ENCODE data around the gene ABAT.
"Not testable (repeated sequence)": the region's sequence is repeated elsewhere in the genome, so short reads cannot be mapped to it uniquely, and the experiment has no call there.

Gene ABAT

GRCh38 chr16:8682551-8683259, 8.3 kb downstream of the ABAT start:
- DNase-seq, result no peak

DNA sequence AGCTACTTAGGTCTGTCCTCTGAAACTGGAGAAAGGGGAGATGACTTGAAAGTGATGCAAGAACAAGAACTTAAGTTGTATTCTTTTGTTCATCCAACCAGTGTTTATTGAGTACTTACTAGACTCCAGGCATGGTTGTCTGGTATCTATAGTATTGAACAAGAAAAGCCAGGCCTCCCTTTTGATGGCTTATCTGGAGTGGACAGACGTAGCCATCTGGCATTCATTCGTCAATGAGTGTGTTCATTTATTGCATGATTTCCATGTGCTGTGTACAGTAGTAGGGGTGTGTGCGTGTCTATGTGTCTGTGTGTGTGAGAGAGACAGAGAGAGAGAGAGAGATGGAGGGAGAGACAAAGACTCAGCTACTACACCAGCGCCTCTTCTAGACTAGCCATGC, 9.2 kb downstream of the ABAT start:
- no peak for DNase-seq

DNA sequence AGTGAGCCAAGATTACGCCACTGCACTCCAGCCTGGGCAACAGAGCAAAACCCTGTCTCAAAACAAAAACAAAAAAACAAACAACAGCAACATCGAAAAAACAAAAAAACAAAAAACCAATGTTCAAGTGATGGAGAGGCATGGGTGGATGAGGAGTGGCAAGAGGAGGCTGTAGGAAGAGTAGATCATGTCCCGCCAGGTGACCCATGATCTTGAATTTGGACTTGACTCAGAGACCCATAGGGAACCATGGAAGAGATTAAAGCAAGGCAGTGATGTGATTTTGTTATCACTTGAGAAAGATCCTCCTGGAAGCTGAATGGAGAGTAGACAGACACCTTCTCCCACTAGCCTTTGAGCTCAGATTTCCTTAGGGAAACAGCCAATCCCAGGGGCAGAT, 11.2 kb downstream of the ABAT start:
- no peak for DNase-seq

DNA sequence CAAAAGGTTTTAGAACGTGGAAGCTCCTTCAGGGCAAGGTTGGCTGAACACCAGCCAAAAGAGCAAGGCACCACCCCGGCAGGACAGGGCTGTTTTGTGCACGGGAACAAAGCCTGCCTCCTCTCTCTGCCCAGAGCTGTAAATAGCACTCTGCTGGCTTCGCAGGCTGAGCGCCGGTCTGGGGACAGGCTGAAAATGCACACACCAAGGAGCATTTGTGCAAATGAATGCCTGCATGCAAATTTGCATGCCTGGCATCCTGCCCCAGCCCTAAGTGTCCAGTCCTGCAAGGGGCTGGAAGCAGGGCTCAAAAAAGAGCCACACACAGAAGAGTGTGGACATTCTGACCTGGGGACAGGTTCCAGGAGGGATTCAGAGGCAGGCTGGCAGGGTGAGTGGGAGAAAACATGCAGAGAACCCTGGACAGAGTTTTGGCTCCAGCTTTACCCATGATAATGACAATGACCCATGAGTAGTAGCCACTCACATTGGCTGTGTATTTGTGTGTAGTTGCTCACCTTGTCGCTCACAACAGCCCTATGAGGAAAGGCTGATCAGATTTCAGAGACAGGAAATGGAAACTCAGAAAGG, 11.7 kb downstream of the ABAT start:
- DNase-seq, result peak; percentile 77

GRCh38 chr16:8686879-8687278, 12.5 kb downstream of the ABAT start:
- DNase-seq, result peak; percentile 77

GRCh38 chr16:8689686-8690085, 15.3 kb downstream of the ABAT start:
- DNase-seq, result no peak

DNA sequence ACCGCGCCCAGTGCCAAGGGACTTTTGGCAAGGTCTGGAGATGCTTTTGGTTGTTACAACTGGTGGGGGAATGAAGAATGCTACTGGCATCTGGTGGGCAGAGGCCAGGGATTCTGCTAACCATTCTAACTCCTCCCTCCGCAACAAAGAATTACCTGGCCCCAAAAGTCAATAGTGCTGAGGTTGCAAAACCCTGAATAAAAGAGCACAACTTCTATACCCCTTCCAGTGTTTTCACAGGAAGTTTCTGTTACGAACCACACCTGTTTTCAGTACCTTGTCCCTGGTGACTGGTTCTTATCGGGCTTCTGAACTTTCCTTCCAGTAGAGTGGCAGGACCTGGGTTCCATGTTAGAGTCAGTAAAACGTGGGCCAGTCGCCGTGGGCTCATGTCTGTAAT, 17.3 kb downstream of the ABAT start:
- DNase-seq, result no peak

DNA sequence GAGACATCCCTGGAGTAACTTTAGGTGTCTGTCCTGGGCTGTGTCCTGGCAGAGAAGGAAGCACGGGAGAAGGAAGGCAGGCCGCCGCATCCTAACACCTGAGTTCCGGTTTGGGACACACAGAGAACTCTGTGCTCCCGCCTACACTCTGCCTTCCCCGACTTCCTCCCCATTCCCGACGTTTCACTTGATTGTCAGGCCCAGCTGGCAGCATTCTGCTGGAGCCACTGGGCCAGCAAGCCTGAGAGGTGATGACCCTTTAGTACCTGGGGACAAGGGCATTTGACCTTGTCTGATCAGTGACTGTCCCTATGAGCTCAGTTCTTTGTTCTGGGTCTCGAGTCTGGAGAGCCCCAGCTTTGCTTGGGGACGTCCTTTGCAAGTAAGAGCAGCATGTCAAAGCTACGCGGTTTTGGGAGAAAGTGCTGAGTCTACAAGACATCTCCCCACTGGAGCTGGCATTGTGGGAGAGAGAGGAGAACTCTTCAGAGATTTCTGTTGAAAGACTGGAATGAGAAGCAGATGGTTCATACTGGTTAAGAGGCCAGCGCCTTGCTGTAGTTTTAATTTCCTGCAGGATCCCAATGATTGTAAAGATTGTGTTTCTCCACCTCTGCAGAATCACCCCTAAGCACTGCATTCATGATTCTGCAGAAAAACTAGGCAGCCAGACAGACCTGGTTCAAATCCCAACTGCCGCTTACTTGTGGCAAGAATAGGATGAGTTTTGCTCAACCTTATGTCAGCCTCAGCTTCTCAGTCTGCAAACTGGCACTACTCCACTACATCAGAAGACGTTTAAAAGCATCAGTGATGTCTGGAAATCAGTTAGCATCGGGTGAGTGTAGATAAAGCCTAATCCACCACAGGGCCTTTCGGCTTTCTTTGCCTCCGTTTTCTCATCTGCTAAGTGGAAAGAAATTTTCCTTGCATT, 20.6 kb downstream of the ABAT start:
- no peak for DNase-seq

DNA sequence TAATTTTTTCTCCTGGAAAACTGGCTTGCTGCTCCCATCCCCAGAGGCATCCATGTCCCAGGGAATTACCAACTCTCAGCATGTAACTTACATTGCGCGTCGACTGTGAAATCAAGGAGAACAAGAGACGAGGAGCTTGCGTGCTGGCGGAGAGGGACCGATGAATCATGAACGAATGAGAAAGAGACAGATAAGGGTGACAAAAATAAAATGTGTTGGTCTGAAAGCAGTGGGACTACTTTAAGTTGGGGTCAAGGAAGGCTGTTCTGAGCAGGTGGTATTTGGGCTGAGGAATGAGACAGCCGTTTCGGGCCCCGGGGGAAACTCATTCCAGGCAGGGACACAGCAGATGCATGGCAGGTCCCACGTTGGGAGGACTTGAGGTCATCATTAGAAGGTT, 22.5 kb downstream of the ABAT start:
- DNase-seq, result no peak

DNA sequence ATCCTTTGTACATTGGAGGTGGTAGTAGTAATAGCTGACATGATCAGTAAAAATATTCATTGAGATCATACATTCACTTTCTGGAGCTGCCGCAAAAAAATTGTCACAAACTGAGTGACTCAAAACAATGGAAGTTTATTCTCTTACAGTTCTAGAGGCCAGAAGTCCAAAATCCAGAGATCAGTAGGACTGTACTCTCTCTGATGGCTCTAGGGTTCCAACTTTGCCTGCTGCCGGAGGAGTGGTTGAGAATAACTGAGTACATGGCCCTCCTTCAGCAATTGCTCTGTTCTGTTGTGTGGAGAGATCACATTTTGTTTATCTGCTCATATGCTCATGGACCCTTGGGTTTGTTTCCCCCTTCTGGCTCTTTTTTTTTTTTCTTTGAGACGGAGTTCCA, 23.5 kb downstream of the ABAT start:
- no peak for DNase-seq

DNA sequence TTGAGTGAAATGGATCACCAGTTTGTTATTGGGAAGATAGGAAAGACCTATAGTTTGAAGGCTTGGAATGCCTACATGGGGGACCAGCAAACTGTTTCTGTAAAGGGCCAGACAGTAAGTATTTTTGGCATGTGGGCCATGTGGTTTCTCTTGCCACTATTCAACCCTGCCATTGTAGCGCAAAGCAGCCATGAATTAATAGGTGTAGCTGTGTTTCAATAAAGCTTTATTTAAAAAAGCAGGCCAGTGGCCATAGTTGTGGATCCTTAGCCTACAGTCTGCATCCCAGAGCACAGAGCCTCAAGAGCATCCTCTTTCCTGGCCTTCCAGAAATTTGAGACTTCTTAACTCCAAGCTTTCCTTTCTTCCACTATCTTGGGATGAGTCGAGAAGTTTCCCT, 29.3 kb downstream of the ABAT start:
- DNase-seq, result no peak

DNA sequence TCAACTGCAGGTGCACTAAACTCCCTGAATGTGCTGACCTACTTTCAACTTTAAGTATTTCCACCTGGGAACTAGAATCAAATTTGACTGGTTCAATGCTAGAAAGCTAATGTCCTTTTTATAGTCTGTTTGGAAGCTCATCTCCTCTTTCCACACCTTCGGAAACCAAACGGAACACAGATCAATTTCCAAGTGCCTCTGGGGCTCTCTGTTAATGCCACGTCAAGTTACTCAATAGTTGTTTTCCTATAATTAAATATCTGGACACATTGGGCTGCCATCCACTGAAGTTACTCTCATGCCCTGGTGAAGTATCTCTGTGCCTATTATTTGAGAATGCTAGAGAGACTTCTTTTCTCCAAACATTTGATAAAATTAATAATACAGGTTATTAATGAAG, 29.7 kb downstream of the ABAT start:
- DNase-seq, result no peak

GRCh38 chr16:8705100-8705822, 30.8 kb downstream of the ABAT start:
- DNase-seq, result not testable (repeated sequence)

- DNase-seq, result no peak
Measured at GRCh38 chr16:8708536-8708935, 34.1 kb downstream of the ABAT start.

DNA sequence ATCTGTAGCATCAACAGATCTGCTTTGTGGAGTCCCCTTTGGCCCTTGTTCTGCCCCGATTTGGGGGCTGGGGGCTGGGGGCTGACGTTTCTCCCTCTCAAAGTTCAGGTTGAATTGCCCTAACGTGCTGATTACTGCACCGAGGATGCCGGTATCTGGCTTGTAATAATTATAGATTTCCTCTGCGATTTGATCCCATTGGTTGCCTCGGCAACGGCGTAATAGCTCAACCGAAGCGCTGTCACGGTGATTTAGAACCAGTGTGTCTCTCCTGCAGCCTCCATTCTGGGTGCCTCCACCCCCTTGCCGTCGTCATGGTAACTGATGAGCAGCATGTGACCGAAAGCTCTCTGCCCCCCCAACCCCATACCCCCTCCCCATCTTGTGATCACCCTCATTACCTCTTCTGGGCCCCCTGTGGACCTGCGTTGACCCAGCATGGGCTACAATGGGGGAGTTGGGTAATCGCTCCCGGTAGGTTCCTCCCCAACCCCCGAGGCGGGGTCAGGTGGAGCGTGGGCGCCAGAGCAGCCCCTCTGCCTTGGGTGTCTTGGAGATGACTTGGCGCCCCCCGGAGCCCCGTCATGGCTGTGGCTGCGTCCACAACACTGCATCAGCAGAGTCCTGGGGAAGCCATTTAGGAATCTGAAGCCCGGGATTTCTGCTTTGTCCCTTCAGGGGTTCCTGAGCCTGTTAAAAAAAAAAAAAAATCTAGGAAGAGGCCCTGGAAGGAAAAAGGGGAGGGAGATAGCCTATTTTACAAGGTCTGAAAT, 38.4 kb downstream of the ABAT start:
- DNase-seq, result peak; percentile 62

GRCh38 chr16:8713635-8714172, 39.3 kb downstream of the ABAT start:
- no peak for DNase-seq

GRCh38 chr16:8714174-8714573, 39.8 kb downstream of the ABAT start:
- no peak for DNase-seq

DNA sequence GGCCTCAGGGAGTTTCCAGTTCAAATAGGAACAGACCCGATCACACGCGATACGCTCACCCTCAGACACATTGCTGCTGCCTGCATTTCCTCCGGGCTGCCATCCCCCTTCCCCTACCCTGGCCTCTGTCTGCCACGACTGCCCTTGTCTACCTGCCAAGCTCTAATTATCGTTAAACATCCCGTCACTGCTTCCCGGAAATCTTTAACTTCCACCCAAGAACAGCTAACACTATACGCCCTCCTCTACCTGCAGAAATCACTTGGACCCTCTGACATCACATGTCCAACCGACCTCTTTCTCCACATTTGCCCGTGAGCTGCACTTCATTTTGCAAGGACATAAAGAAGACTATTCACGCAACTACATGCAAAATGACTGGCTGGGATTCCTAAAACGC, 40.4 kb downstream of the ABAT start:
- no peak for DNase-seq

DNA sequence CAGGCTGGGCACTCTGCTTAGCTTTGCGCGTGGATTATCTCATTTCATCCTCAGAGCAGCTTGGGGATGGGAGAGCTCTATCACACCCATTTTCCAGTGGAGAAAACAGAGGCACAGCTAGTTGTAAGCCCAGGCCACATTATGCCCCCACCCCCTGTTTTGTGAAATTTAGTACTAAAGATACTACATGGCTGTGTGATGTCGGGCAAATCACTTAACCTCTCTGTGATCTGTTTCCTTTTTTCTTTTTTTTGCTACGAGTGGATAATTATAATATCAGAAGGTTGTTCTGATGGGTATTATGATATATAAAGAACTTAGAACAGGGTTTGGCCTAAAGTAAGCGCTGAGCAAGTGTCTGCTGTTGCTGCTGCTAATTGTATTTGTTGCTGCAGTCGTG, 41.6 kb downstream of the ABAT start:
- DNase-seq, result no peak

DNA sequence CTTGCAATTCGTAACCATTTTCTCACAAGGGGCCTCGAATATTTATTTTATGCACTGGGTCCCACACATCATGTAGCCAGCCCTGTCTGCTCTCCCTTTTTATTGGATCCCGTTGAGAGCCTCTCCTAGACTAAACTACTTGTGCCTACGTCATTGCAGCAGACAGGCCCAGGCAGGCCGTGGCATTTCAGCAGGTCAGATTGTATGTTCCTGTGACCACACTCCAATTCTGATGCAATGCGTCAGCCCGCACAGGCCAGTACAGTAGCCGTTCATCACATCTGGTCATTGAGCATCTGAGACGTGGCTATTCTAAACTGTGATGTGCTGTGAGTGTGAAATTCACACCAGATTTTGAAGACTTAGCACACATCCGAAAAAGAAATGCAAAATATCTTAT, 42.2 kb downstream of the ABAT start:
- peak; percentile 70 for DNase-seq

DNA sequence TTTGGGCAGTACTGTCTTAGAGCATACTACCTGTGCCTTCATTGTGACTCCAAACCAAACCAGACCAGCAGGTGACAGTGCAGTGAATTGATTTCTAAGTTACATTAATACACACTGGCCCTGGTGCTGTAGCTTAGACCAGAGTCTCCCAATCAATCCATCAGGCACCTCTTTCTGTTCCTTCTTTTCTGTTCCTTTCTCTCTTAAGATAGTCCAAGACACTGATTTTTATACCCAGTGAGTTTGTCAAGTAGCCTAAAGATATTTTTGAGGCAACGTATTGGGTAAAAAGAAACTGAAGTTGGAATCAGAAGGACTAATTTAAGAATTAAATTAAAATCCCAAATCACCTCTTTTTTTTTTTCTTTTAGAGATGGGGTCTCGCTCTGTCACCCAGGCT, 43.1 kb downstream of the ABAT start:
- DNase-seq, result no peak

DNA sequence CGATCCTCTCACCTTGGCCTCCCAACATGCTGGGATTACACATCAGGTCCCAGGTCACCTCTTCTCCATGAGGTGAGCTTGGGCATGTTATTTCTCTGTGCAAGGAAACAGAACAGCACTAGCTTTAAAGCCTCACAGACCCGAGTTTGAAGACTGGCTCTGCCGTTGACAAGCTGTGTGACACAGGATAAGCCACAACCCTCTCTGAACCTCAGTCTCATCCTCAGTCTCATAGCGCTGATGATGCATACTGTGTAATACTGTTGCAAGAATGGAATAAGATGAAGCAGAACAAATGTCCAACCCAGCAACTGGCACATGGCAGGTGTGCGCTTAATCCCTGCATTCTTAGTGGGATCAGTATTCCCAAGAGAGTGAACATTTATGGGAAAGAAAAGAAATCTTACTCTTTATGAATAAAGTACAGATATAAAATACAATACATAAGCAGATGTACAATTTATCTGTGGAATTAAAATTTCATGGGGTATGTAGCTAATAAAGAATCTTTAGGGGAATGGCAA, 43.5 kb downstream of the ABAT start:
- DNase-seq, result no peak

Measured in DMS53 (cell line).